Retina (tissue), 1 donor: ENCODE data around the gene ACER3.
"Not testable (repeated sequence)": the region's sequence is repeated elsewhere in the genome, so short reads cannot be mapped to it uniquely, and the experiment has no call there.

Experiments used
- DNase-seq: peaks from one replicate; pipeline ENCODE4 v3.0.0-alpha.2; 2016

The ACER3 gene

GRCh38 chr11:76837696-76838677, 22.7 kb upstream of the ACER3 start:
- DNase-seq: no peak

- DNase-seq: no peak
Observed at GRCh38 chr11:76838678-76839068, 22.0 kb upstream of the ACER3 start.

- DNase-seq: no peak
Observed at GRCh38 chr11:76839311-76839710, 21.4 kb upstream of the ACER3 start.

- DNase-seq: no peak
Observed at GRCh38 chr11:76841923-76842452, 18.7 kb upstream of the ACER3 start.

- no peak for DNase-seq
Observed at GRCh38 chr11:76843907-76844306, 16.8 kb upstream of the ACER3 start.

GRCh38 chr11:76844511-76844910, 16.2 kb upstream of the ACER3 start:
- DNase-seq: no peak

- DNase-seq: no peak
Observed at GRCh38 chr11:76845069-76845468, 15.6 kb upstream of the ACER3 start.

- DNase-seq: no peak
Observed at GRCh38 chr11:76846441-76846840, 14.3 kb upstream of the ACER3 start.

GRCh38 chr11:76849376-76849775, 11.3 kb upstream of the ACER3 start:
- DNase-seq: no peak

- no peak for DNase-seq
Observed at GRCh38 chr11:76850130-76850529, 10.6 kb upstream of the ACER3 start.

GRCh38 chr11:76850815-76851214, 9.9 kb upstream of the ACER3 start:
- DNase-seq: no peak

- no peak for DNase-seq
Observed at GRCh38 chr11:76854709-76855108, 6.0 kb upstream of the ACER3 start.

GRCh38 chr11:76855670-76856069, 5.0 kb upstream of the ACER3 start:
- DNase-seq: not testable (repeated sequence)

GRCh38 chr11:76856106-76856505, 4.6 kb upstream of the ACER3 start:
- no peak for DNase-seq

- no peak for DNase-seq
Observed at GRCh38 chr11:76856571-76856970, 4.1 kb upstream of the ACER3 start.

GRCh38 chr11:76857781-76858410, 2.8 kb upstream of the ACER3 start:
- no peak for DNase-seq

- DNase-seq: no peak
Observed at GRCh38 chr11:76859708-76860227, 950 bp upstream of the ACER3 start.

GRCh38 chr11:76861490-76861953, 804 bp downstream of the ACER3 start:
- DNase-seq: peak; percentile 19

- not testable (repeated sequence) for DNase-seq
Observed at GRCh38 chr11:76862794-76863193, 2.1 kb downstream of the ACER3 start.

GRCh38 chr11:76863196-76863777, 2.6 kb downstream of the ACER3 start:
- no peak for DNase-seq

- DNase-seq: no peak
Observed at GRCh38 chr11:76872959-76873827, 12.5 kb downstream of the ACER3 start.

GRCh38 chr11:76878014-76878413, 17.3 kb downstream of the ACER3 start:
- DNase-seq: no peak
